ENCODE results near the gene KIF5C.

DNA sequence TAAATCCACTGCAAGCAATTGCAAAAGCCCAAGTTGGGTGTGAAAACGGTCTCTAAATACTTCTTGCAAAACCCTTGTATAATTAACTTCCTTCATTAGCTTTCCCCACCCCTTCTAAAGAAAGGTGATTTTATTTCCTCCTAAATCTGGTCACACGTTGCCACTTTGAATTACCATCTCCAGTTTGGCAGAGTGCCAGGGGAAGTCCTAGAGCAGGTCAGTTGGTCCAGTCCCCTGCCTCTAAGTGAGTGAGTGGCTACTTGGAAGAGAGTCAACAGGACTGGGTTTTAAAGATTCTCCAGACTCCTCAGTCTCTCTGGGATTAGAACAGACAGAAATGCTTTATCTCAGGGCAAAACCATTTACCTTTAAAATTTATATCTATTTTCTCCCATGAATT is 144.7 kb downstream of the KIF5C start:
- TF ChIP-seq, protein P1, sequence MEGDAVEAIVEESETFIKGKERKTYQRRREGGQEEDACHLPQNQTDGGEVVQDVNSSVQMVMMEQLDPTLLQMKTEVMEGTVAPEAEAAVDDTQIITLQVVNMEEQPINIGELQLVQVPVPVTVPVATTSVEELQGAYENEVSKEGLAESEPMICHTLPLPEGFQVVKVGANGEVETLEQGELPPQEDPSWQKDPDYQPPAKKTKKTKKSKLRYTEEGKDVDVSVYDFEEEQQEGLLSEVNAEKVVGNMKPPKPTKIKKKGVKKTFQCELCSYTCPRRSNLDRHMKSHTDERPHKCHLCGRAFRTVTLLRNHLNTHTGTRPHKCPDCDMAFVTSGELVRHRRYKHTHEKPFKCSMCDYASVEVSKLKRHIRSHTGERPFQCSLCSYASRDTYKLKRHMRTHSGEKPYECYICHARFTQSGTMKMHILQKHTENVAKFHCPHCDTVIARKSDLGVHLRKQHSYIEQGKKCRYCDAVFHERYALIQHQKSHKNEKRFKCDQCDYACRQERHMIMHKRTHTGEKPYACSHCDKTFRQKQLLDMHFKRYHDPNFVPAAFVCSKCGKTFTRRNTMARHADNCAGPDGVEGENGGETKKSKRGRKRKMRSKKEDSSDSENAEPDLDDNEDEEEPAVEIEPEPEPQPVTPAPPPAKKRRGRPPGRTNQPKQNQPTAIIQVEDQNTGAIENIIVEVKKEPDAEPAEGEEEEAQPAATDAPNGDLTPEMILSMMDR (IDR thresholded peaks at IDR 0.05): no peak
- no peak for TF ChIP-seq EZH2 (IDR thresholded peaks at IDR 0.05; ENCODE audit: borderline replicate concordance, insufficient read depth, low read depth, low read length, poor library complexity, severe bottlenecking)

Measured in B cell (primary cell).